Measurements from ENCODE around the gene TRAK2.

Gene TRAK2

DNA sequence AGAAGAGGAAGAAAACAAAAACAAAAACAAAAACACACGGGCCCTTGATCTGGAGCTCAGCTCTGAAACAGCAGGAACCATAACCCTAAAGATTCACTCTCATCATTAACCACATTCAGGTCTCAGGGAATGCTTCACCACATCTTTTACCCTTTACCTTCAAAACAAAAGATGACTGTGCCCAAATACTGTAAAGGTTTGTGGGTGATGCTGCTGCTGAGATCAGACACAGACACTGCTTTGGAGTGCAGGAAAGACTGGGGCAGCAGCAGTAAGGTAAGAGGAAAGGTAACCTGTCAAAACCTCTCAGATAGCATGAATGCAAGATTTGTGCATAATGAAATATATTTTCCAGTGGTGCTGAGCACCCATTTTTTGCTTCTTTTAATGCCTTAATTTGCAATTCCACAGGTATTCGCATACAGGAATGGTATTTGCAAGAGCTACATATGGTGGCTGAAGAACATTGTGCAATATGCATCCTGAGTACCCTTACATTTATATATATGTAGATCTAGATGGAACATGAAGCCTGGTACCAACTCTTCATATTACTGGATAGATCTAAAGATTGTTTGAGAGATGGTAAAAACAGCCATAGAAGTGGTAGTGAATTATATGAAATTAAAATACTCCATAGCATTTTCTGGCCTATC lies 90.1 kb downstream of the TRAK2 start:
- no peak for DNase-seq (ENCODE audit: low spot score)

DNA sequence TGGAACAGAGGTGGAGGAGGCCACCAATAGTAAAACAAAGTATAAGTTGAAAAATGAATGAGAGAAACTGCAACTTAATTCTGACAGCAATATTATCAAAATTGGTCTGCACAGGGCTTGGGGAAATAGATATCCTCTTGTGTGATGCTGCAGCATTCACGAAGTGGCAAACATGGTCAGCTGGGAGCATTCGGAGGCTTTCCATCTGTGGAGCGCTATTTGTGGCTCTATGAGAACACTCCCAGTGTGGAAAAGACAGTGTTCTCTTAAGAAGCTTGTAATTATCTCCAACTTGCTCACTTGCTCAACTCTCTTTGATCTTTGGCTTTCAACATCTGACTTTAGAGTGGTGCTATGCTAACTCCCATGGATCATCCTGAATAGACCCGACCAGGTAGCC lies 91.0 kb downstream of the TRAK2 start:
- no peak for DNase-seq (ENCODE audit: low spot score)

DNA sequence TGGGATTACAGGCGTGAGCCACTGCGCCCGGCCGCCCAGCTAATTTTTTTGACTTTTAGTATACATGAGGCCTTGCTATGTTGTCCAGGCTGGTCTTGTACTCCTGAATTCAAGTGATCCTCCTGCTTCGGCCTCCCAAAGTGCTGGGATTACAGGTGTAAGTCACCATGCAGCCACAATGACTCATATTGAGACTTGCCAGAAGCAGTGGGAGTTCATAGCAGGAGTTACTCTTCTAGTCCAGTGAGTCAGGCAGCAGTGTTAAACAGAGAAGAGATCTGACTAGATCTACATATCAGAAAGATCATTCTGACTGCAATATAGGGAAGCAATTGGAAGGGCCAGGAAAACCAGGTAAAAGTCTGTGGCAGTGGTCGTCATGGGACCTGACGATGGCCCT lies 92.6 kb downstream of the TRAK2 start:
- peak; percentile 85 for DNase-seq (ENCODE audit: low spot score)

DNA sequence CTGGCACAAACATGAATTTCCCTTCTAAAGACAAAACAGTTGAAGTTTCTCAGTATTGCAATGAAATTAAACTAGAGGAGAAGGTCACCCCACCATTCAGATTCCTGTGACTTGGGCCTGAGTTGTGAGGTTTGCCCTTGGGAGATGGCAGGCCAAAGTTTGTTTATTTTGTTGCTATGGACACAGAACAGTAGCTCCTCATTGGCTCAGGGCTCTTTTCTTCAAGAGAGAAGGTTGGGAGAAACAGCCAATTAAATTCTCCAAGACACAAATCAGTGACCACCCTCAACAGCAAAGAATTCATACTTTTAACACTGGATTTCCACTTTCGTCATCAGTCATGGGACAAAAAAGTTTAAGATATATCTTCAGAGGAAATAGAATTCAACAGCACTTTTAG lies 94.0 kb downstream of the TRAK2 start, which contains the start of gene FLACC1:
Gene FLACC1, minus strand, starts transcription at position 125 of the 400 bp plus-strand sequence. CDS start 5,941 bp downstream, outside the sequence.
- peak; percentile 60 for DNase-seq (ENCODE audit: low spot score)

DNA sequence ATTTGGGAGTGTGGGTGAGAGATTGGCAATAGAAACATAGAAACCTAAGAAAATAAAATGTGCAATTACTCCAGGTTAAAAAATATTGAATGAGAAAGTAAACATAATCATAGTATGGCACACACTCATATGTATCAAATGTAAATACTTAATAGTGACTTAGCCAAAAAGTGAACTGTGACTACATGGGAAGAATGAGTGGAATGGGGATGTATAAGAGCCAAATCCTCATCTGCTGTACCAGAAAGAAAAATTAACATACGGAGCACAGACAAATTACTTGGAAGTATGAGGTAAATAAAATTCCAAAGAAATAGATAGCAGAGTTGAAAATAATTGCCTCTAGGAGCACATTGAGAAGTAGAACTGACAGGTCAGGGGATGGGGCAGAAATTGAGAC lies 98.1 kb downstream of the TRAK2 start:
- no peak for DNase-seq (ENCODE audit: low spot score)

DNA sequence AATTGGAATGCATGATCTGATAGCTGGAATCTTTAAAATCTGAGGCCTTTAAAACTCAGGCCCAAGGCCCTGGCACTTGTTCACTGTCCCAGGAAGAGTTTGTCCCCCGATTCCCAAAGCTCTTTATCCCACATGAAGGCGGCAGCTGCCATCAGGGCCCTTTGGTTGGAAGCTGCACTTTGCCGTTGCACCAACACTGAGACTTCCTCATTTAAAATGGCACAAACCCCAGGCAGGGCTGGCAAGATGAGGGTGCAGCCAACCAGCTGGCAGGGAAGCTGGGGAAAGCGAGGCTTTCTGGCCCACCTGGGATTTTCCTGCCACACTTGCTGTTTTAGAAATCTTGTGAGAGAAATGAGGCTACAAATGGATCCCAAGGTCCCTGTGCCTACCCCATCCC lies 100.4 kb downstream of the TRAK2 start:
- no peak for DNase-seq (ENCODE audit: low spot score)

DNA sequence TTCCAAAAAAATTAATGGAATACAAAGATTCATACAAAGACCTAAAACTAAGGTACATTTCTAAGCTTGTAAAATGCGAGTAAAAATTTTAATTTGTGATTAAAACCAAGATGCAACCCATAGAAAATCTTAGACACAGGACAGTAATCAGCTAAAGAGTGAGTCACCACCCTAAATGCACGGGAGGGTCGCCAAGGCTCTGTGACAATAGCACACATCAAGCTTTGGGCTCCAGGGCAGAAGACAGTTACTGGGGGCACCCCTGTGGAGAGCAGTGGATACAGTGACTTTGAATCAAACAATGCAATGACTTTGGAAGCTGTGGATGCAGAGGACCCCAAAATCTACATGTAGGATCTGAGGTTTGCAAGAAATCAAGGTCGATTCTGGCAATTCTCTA lies 101.7 kb downstream of the TRAK2 start:
- DNase-seq (ENCODE audit: low spot score), result peak; percentile 19

DNA sequence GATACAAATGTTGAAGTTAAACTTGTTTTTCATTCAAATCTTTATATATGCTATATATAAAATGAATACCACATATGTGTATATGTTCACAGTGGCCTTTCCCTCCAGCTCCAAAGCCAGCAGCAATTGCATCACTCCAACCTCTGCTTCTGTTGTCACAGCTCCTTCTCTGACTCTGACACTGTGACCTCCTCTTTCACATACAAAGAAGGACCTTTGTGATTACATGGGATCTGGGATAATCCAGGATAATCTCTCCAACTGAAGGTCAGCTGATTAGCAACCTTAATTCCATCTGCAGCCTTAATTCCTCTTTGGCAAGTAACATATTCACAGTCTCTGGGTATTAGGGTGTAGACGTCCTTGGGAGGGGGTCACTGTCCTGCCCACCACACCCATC lies 102.5 kb downstream of the TRAK2 start:
- DNase-seq (ENCODE audit: low spot score), result no peak

DNA sequence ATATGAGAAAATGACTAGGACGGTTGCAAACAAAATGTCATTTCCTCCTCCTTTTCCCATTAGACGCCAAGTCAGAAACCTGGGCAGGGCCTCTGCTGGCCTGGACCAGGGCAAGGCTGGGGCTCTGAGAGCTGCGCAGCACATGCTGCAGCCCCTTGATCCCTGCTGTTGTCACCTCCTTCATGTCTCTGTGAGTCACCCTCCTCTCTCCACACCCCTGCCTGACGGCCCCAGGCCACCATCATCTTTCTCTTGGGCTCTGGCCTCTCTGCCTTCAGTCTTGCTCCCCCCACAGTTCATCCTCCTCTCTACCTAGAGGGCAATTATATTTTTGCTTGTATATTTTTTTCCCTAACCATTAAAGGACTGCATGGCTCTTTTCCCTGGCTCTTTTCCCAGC lies 104.1 kb downstream of the TRAK2 start:
- DNase-seq (ENCODE audit: low spot score), result no peak

DNA sequence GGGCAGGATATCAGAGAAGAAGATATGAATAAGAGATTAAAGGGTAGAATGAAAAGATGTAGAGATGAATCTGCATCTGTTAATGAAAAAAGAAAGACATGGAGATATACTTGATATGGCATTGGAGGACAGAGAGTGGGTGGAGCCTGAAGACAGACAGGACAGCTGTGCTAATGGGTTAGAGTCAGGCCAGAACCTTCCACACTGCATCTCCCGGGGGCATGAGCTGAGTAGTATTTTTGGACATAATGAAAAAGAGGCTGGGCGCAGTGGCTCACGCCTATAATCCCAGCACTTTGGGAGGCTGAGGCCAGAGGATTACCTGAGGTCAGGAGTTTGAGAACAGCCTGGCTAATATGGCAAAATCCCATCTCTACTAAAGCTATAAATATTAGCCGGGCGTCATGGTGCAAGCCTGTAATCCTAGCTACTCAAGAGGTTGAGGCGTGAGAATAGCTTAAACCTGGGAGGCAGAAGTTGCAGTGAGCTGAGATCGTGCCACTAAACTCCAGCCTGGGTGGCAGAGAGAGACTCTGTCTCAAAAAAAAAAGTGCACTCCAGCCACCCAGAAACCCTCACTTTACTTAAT lies 105.5 kb downstream of the TRAK2 start:
- no peak for DNase-seq (ENCODE audit: low spot score)

DNA sequence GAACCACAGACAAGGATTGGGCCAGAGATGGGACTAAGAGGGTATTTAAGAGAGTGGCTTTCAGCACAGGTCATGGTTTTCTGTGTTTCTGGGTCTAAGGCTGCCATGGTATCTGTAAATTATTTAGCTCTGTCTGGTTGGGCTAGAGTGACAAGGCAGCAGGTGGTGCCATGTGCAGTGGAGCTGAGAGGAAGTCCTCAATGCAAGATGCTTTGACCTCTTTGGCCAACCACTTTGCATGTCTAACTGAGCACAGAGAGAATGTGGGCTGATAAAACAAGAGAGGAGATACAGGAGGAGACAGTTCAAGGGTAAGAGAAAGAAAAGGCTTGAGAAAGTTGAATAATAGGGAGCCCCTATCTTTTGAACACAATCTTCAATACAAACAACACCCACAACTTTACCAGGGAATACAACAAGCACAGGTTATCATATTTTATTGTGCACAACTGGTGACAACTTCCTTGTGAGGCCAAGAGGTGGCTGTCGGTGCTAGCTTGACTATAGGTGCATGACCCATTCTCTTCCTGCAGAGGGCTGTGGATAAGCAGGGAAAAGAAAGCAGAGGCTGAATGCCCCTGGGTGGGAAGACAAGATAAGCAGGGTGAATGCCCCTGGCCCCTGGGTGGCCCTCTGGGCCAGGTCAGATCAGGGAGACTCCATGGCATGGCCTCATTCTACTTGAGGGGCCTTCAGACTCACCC lies 106.4 kb downstream of the TRAK2 start:
- no peak for DNase-seq (ENCODE audit: low spot score)

DNA sequence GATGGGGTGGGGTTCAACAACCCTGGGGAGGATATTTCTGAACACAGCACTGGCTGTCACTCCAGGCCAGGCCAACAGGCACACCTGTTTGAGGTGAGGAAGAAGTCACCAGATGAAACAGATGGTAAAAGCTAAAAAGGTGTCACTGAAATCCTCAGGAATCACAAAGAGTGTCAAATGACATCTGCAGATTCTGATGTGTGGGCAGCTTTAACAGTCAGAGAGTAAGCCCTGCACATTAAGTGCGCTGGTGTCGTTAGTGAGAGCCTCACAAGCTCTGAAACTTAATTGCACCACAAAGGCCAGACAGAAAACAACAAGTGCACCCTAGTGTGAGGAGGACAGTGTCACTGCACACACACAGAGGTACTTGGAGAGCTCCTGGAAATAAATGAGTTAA lies 107.7 kb downstream of the TRAK2 start:
- DNase-seq (ENCODE audit: low spot score), result no peak

DNA sequence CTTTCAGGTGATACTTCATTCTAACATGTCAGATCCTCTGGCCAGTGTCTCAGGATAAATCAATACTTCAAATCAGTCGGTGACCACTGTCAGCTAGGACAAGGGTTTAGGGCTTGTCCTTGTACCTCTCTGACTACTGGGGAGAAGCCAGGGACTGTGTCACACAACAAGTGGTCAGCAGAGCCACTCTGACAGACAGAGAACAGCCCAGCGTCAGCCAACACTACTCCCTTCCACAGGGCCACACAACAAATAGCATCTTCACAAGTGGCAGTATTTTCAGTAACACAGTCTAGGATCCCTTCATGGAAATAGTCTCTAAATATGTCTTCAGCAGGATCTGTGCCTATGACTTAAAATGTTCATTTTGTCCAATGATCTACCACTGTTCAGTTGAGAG lies 108.3 kb downstream of the TRAK2 start:
- DNase-seq (ENCODE audit: low spot score), result no peak

DNA sequence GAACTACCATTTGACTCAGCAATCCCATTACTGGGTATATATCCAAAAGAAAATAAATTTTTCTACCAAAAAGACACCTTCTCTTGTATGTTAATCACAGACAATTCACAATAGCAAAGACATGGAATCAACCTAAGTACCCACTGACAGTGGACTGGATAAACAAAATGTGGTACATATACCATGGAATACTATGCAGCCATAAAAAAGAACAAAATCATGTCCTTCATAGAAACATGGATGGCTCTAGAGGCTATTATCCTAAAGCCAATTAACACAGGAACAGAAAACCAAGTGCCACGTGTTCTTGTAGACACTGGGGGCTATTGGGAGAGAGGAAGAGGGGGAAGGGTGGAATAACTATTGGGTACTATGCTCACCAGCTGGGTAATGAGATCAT lies 121.8 kb downstream of the TRAK2 start:
- no peak for DNase-seq (ENCODE audit: low spot score)

DNA sequence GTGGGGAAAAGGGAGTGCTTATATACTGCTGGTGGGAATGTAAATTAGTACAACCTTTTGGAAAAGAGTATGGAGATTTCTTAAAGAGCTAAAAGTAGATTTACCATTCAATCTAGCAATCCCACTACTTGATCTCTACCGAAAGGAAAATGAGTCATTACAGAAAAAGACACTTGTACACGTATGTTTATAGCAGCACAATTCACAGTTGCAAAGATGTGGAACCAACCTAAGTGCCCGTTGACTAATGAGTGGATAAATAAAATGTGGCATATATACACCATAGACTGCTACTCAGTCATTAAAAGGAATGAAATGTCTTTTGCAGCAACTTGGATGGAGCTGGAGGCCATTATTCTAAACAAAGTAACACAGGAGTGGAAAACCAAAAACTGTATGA lies 123.6 kb downstream of the TRAK2 start:
- no peak for DNase-seq (ENCODE audit: low spot score)
